ENCODE results near the gene CHST11. TPM values are rescaled to one million over a fixed set of nuclear protein-coding genes. Genes with fewer than 3 reads are reported as not detected.

CHST11 gene
- total RNA-seq, 4 donors from 2014 or later: 20.8 to 56.7 (median 26.5) TPM

DNA sequence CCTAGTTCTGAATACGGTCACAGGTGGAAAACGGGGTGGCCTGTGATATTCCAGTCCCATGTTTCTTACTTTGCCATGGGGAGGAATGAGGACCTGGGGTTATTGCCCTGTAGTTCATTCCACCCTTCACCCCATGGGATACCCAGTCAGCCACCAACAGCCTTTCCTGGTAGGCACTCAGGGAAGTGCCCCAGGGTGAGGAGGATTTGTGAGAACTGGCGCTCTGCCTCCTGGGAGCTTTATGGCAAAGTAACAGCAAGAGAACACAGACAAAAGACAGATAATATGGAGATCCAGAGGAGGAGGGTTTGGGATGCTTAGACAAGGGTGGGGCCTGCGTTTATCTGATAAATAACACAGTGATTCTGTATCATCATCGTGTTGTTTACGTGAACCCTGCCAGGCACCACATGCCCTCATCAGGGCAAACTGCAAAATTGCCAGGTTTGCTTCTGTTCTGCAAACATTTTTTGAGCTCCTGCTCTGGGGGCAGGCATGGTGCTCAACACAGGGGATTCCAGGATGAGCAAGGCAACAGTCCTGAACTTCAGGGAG is 277.9 kb downstream of the CHST11 start:
- no peak overlapping the region for H3K4me3 ChIP-seq
- no peaks in the 10 kb centered on the region for H3K36me3 ChIP-seq
- no peaks in the 10 kb centered on the region for H3K9me3 ChIP-seq
- H3K27me3 ChIP-seq: no peaks in the 10 kb centered on the region
- 69 to 88% methylated on average over 6 of the region's 6 CpGs for WGBS, 2 donors
- peaks cover 0 to 18% (median 0%) of the 10 kb centered on the region in 4 donors for H3K4me1 ChIP-seq
- no peak overlapping the region for H3K27ac ChIP-seq
- TF ChIP-seq, protein P1, sequence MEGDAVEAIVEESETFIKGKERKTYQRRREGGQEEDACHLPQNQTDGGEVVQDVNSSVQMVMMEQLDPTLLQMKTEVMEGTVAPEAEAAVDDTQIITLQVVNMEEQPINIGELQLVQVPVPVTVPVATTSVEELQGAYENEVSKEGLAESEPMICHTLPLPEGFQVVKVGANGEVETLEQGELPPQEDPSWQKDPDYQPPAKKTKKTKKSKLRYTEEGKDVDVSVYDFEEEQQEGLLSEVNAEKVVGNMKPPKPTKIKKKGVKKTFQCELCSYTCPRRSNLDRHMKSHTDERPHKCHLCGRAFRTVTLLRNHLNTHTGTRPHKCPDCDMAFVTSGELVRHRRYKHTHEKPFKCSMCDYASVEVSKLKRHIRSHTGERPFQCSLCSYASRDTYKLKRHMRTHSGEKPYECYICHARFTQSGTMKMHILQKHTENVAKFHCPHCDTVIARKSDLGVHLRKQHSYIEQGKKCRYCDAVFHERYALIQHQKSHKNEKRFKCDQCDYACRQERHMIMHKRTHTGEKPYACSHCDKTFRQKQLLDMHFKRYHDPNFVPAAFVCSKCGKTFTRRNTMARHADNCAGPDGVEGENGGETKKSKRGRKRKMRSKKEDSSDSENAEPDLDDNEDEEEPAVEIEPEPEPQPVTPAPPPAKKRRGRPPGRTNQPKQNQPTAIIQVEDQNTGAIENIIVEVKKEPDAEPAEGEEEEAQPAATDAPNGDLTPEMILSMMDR (IDR thresholded peaks at IDR 0.05): no peak
- no peak for TF ChIP-seq POLR2A (IDR thresholded peaks at IDR 0.05)
- DNase-seq (ENCODE audit: low spot score in 2 of 2): no peak

DNA sequence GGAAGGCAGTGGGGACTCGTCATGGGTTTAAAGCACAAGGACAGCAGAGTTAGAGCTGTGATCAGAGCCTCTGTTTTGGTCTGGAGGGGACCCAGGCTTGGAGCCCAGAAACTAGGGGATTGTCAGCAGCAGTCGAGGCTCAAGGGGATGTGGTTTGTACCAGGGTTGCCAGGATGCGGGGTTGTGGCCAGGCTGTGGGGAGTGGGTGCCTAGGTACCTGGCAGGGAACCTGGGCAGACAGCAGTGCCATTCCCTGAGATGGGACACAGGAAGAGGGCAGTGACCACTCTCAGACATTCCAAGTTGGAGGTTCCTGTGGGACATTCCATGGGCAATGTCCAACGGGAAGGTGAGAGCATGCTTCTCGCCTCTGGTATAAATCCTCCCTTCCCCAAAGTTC is 279.1 kb downstream of the CHST11 start:
- no peaks in the 10 kb centered on the region for H3K36me3 ChIP-seq
- H3K9me3 ChIP-seq: no peaks in the 10 kb centered on the region
- no peak overlapping the region for H3K27ac ChIP-seq
- no peaks in the 10 kb centered on the region for H3K27me3 ChIP-seq
- no peak for TF ChIP-seq EP300 (IDR thresholded peaks at IDR 0.05)
- WGBS, 2 donors: 71 to 78% methylated on average over 4 of the region's 5 CpGs
- no peak for DNase-seq (ENCODE audit: low spot score in 2 of 2)
- H3K4me3 ChIP-seq: no peak overlapping the region
- peaks cover 0 to 29% (median 5%) of the 10 kb centered on the region in 4 donors for H3K4me1 ChIP-seq

DNA sequence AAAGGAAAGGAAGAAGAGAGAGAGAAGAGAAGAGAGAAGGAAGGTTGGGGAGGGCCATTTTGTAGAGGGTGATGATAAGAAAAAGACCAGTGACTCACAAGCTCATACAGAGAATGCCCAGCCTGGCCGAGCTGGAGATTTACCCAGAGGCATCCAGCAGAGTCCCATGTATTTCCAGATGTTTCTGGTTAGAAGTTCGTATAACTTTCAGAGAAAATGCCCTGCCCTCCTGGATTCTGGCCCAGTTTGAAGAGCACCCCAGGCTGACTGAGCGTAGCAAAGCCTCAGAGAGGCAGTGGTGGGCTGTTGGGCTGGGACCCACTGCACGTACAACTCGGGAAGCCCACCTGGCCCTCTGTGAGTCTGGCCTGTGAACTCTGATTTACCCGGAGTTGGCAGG is 279.6 kb downstream of the CHST11 start:
- Histone ChIP-seq H3K4me3 (no peak overlapping the region), H3K36me3 (no peaks in the 10 kb centered on the region), H3K4me1 (peaks cover 0 to 31% (median 9%) of the 10 kb centered on the region in 4 donors), H3K9me3 (no peaks in the 10 kb centered on the region), H3K27me3 (no peaks in the 10 kb centered on the region), H3K27ac (no peak overlapping the region)
- DNase-seq (ENCODE audit: low spot score in 2 of 2): no peak
- no peak for TF ChIP-seq POLR2A (IDR thresholded peaks at IDR 0.05)
- no peak for TF ChIP-seq EP300 (IDR thresholded peaks at IDR 0.05)
- TF ChIP-seq, protein P1 (IDR thresholded peaks at IDR 0.05): no peak
- WGBS, 2 donors: 58 to 71% methylated on average over 6 of the region's 6 CpGs

DNA sequence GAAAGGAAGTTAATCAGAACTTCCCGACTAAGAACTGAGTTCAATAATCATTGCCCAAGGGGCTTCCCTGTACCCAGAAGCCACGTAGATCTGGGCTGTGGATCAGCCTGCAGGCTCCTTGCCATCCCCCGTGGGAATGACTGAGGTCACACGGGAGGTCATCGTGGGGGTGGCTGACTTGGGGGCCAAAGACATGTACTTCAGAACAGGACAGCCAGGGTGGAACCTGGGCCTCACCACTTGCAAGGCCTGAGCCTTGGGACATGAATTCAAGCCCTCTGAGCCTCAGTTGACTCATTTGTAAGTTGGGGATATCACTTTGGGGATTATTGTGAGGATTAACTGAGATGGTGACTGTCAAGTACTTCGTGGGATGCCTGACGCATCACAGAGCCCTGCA is 280.4 kb downstream of the CHST11 start:
- H3K27me3 ChIP-seq: no peaks in the 10 kb centered on the region
- H3K36me3 ChIP-seq: no peaks in the 10 kb centered on the region
- TF ChIP-seq EP300 (IDR thresholded peaks at IDR 0.05) (no peak), POLR2A (IDR thresholded peaks at IDR 0.05) (no peak)
- TF ChIP-seq, protein P1 (IDR thresholded peaks at IDR 0.05): no peak
- no peak overlapping the region for H3K27ac ChIP-seq
- peaks cover 0 to 36% (median 10%) of the 10 kb centered on the region in 4 donors for H3K4me1 ChIP-seq
- no peak for DNase-seq (ENCODE audit: low spot score in 2 of 2)
- H3K4me3 ChIP-seq: no peak overlapping the region
- WGBS, 2 donors: 72 to 76% methylated on average over 7 of the region's 7 CpGs
- no peaks in the 10 kb centered on the region for H3K9me3 ChIP-seq

DNA sequence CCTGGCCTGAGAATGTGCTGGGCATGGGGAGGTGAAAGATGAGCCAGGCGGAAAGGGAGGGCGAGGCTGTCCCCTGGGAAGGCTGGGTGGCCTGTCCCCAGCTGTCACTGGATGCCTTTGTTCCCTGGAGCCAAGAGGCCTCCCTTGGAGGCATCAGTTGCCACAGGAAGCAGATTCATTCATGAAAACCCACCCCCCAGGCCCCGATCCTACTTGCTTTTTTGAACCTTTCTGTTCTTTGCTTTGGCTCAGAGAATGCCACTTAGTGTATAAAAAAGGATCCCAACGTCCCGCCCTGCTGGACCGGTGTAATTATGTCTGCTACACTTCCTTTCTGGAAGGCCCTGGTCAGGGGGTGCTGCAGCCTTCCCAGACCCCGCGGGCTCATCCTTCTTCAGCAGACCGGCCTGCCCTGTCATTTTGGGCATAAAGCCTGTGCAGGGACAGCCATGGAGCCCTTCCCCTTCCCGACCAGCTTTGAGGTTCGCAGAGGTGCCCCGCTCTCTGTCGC is 281.1 kb downstream of the CHST11 start:
- H3K27me3 ChIP-seq: no peaks in the 10 kb centered on the region
- TF ChIP-seq, protein P1 (IDR thresholded peaks at IDR 0.05): no peak
- TF ChIP-seq EP300 (IDR thresholded peaks at IDR 0.05): no peak
- no peak for TF ChIP-seq POLR2A (IDR thresholded peaks at IDR 0.05)
- H3K4me3 ChIP-seq: no peak overlapping the region
- H3K9me3 ChIP-seq: no peaks in the 10 kb centered on the region
- H3K4me1 ChIP-seq: peaks cover 0 to 43% (median 13%) of the 10 kb centered on the region in 4 donors
- H3K27ac ChIP-seq: no peak overlapping the region
- no peaks in the 10 kb centered on the region for H3K36me3 ChIP-seq
- DNase-seq (ENCODE audit: low spot score in 2 of 2): no peak
- 80 to 81% methylated on average over 13 of the region's 13 CpGs for WGBS, 2 donors
